ENCODE data around the gene BRCA2.

GRCh38 chr13:32409561-32410421, 94.5 kb downstream of the BRCA2 start:
- no peak for TF ChIP-seq CTCF (IDR thresholded peaks at IDR 0.05)
- TF ChIP-seq POLR2A (IDR thresholded peaks at IDR 0.05), result no peak

All from vagina (tissue), 2 donors.